Activated CD8-positive, alpha-beta T cell treated with anti-CD3 and anti-CD28 coated beads for 36 hours (primary cell): ENCODE measurements around the gene HHLA2. TPM values are rescaled to one million over a fixed set of nuclear protein-coding genes. Genes with fewer than 3 reads are reported as not detected.
A peak's percentile ranks its signal among the peaks of the same experiment; 100 is the strongest.

ENCODE experiments used
- ATAC-seq: fragments of 200-7000 bp; cut with Tn5 transposase; one replicate; pipeline ENCODE4 v1.10.0; 2021; ENCODE audit warnings: mild to moderate bottlenecking, moderate library complexity
- CTCF ChIA-PET: fragments of 350-600 bp; sonication (Branson Sonifier 250); formaldehyde crosslinking; loops from one replicate; lab custom pipeline; 2021; ENCODE audit warnings: antibody characterized with exemption; lab: Charles Lee
- POLR2A ChIA-PET: fragments of 350-600 bp; sonication (Branson Sonifier 250); formaldehyde crosslinking; loops from one replicate; lab custom pipeline; 2021; ENCODE audit warnings: antibody characterized with exemption; lab: Charles Lee
- DNase-seq: peaks from one replicate; pipeline ENCODE4 v3.0.0-alpha.2; 2020
- H3K27ac Mint-ChIP-seq: one replicate; pipeline ENCODE4 v1.8.0; 2021; ENCODE audit warnings: mild to moderate bottlenecking, mixed read lengths
- H3K27me3 Mint-ChIP-seq: one replicate; pipeline ENCODE4 v1.8.0; 2021; ENCODE audit warnings: mixed read lengths
- H3K36me3 Mint-ChIP-seq: one replicate; pipeline ENCODE4 v1.8.0; 2021; ENCODE audit warnings: low read depth, mixed read lengths
- H3K4me1 Mint-ChIP-seq: one replicate; pipeline ENCODE4 v1.8.0; 2021; ENCODE audit warnings: low read depth, mixed read lengths
- H3K4me3 Mint-ChIP-seq: one replicate; pipeline ENCODE4 v1.8.0; 2021; ENCODE audit warnings: mild to moderate bottlenecking, moderate library complexity, mixed read lengths
- H3K9me3 Mint-ChIP-seq: one replicate; pipeline ENCODE4 v1.8.0; 2021; ENCODE audit warnings: mixed read lengths
- CTCF ChIP-seq: fragments of 200-600 bp; IDR thresholded peaks from one replicate; pipeline ENCODE4 v1.8.0; 2022; ENCODE audit warnings: antibody characterized with exemption, mild to moderate bottlenecking
- intact Hi-C: fragments of 100-400 bp; cut with micrococcal nuclease; formaldehyde crosslinking; loops from one replicate; pipeline ENCODE4 v1.10.0; 2022
- total RNA-seq, 2 experiments: library from RNA; stranded (reverse); gene quantifications; one replicate each; pipeline ENCODE4 v1.2.3, GENCODE V29; 2021

The HHLA2 gene
- total RNA-seq, 2 experiments from 2014 or later = 1.7 to 2.2 TPM

GRCh38 chr3:108331792-108332191 lies 35.4 kb downstream of the HHLA2 start:
- TF ChIP-seq CTCF = no peak
- H3K27ac Mint-ChIP-seq = no peak overlapping the region
- no peak for ATAC-seq
- peaks cover 5% of the 10 kb centered on the region for H3K36me3 Mint-ChIP-seq
- no peaks in the 10 kb centered on the region for H3K27me3 Mint-ChIP-seq
- H3K4me1 Mint-ChIP-seq = peaks cover 32% of the 10 kb centered on the region
- H3K9me3 Mint-ChIP-seq = peaks cover 3% of the 10 kb centered on the region
- intact Hi-C loops = no loop called here
- DNase-seq = no peak
- POLR2A ChIA-PET = interaction anchor here (1.1 to 1.6 kb wide), 2 partner anchors 13 to 109 kb away, joined by 3 to 4 read pairs; partner anchors contain the start of gene IFT57
- no peak overlapping the region for H3K4me3 Mint-ChIP-seq
- CTCF ChIA-PET = interaction anchor here (1.8 kb wide), 1 partner anchor 146 kb away, joined by 4 read pairs; no protein-coding TSS in a partner anchor

- no peaks in the 10 kb centered on the region for H3K36me3 Mint-ChIP-seq
- ATAC-seq (no peak), DNase-seq (no peak)
- H3K27ac Mint-ChIP-seq = no peak overlapping the region
- intact Hi-C loops = no loop called here
- no peaks in the 10 kb centered on the region for H3K27me3 Mint-ChIP-seq
- POLR2A ChIA-PET = interaction anchor here (0.6 kb wide), 1 partner anchor 666 kb away, joined by 3 read pairs; no protein-coding TSS in a partner anchor
- no peak overlapping the region for H3K4me3 Mint-ChIP-seq
- CTCF ChIA-PET = interaction anchor here (0.8 kb wide), 1 partner anchor 9 kb away, joined by 3 read pairs; no protein-coding TSS in a partner anchor
- TF ChIP-seq CTCF = no peak
- no peaks in the 10 kb centered on the region for H3K9me3 Mint-ChIP-seq
- peaks cover 18% of the 10 kb centered on the region for H3K4me1 Mint-ChIP-seq
Measured at GRCh38 chr3:108333961-108334360, 37.6 kb downstream of the HHLA2 start.

- no peaks in the 10 kb centered on the region for H3K9me3 Mint-ChIP-seq
- H3K4me1 Mint-ChIP-seq = peaks cover 12% of the 10 kb centered on the region
- no peaks in the 10 kb centered on the region for H3K36me3 Mint-ChIP-seq
- intact Hi-C loops = no loop called here
- no peak overlapping the region for H3K27ac Mint-ChIP-seq
- TF ChIP-seq CTCF = no peak
- ChIA-PET POLR2A (no interaction called here), CTCF (interaction anchor here (0.8 kb wide), 1 partner anchor 9 kb away, joined by 3 read pairs; no protein-coding TSS in a partner anchor)
- ATAC-seq (no peak), DNase-seq (no peak)
- no peaks in the 10 kb centered on the region for H3K27me3 Mint-ChIP-seq
- no peak overlapping the region for H3K4me3 Mint-ChIP-seq
Measured at GRCh38 chr3:108334701-108335100, 38.4 kb downstream of the HHLA2 start.

- POLR2A ChIA-PET = no interaction called here
- intact Hi-C loops = no loop called here
Measured at GRCh38 chr3:108338901-108339545, 42.7 kb downstream of the HHLA2 start.

More at GRCh38 chr3:108338901-108339545, 42.7 kb downstream of the HHLA2 start:
- H3K4me3 Mint-ChIP-seq = no peak overlapping the region
- no peaks in the 10 kb centered on the region for H3K36me3 Mint-ChIP-seq
- no peak for ATAC-seq
- CTCF ChIA-PET = interaction anchor here (1.5 kb wide), 1 partner anchor 43 kb away, joined by 3 read pairs; the partner anchor contains the start of gene HHLA2
- no peak for TF ChIP-seq CTCF
- H3K9me3 Mint-ChIP-seq = no peaks in the 10 kb centered on the region
- DNase-seq = peak; percentile 6
- H3K27ac Mint-ChIP-seq = no peak overlapping the region
- peaks cover 16% of the 10 kb centered on the region for H3K4me1 Mint-ChIP-seq
- no peaks in the 10 kb centered on the region for H3K27me3 Mint-ChIP-seq
